WTC11 (cell line): ENCODE data around the gene KRT6A.

ENCODE experiments used
- CTCF ChIP-seq: fragments of 200-600 bp; IDR thresholded peaks from 2 replicates; pipeline ENCODE4 v1.8.0; 2022; ENCODE audit warnings: antibody characterized with exemption
- E2F1 ChIP-seq: sonication (generic); formaldehyde crosslinking; IDR thresholded peaks from 2 replicates; pipeline ENCODE4 v1.8.0; 2022; ENCODE audit warnings: mild to moderate bottlenecking, missing genetic modification reagents
- ESRRA ChIP-seq: sonication (generic); formaldehyde crosslinking; IDR thresholded peaks from 2 replicates; pipeline ENCODE4 v1.8.1; 2022; ENCODE audit warnings: mild to moderate bottlenecking, missing genetic modification reagents, borderline replicate concordance
- ETV6 ChIP-seq: sonication (generic); formaldehyde crosslinking; IDR thresholded peaks from 2 replicates; pipeline ENCODE4 v1.8.1; 2022; ENCODE audit warnings: mild to moderate bottlenecking, missing genetic modification reagents
- JUN ChIP-seq: sonication (generic); formaldehyde crosslinking; IDR thresholded peaks from 2 replicates; pipeline ENCODE4 v1.8.0; 2023; ENCODE audit warnings: mild to moderate bottlenecking, missing genetic modification reagents
- NFE2L1 ChIP-seq: sonication (generic); formaldehyde crosslinking; IDR thresholded peaks from 2 replicates; pipeline ENCODE4 v1.8.1; 2023; ENCODE audit warnings: missing genetic modification reagents
- STAT6 ChIP-seq: sonication (generic); formaldehyde crosslinking; conservative IDR thresholded peaks from 2 replicates; pipeline ENCODE4 v1.8.1; 2023; ENCODE audit warnings: mild to moderate bottlenecking, low read depth, missing genetic modification reagents, moderate library complexity
- USF1 ChIP-seq: sonication (generic); formaldehyde crosslinking; IDR thresholded peaks from 2 replicates; pipeline ENCODE4 v1.8.0; 2022; ENCODE audit warnings: mild to moderate bottlenecking, missing genetic modification reagents
- USF2 ChIP-seq: sonication (generic); formaldehyde crosslinking; IDR thresholded peaks from 2 replicates; pipeline ENCODE4 v1.8.1; 2023; ENCODE audit warnings: mild to moderate bottlenecking, missing genetic modification reagents, moderate library complexity
- ZNF219 ChIP-seq: sonication (generic); formaldehyde crosslinking; IDR thresholded peaks from 2 replicates; pipeline ENCODE4 v1.8.0; 2023; ENCODE audit warnings: missing genetic modification reagents, mild to moderate bottlenecking, borderline replicate concordance
- ZNF281 ChIP-seq: sonication (generic); formaldehyde crosslinking; IDR thresholded peaks from 2 replicates; pipeline ENCODE4 v1.8.0; 2023; ENCODE audit warnings: mild to moderate bottlenecking, missing genetic modification reagents

GRCh38 chr12:52445876-52446275 lies 47.2 kb downstream of the KRT6A start:
- TF ChIP-seq CTCF (no peak), JUN (CRISPR knock-in tag) (no peak), NFE2L1 (CRISPR knock-in tag) (no peak), ESRRA (no peak), STAT6 (CRISPR knock-in tag) (no peak), ZNF219 (CRISPR knock-in tag) (no peak), USF2 (CRISPR knock-in tag) (no peak), ETV6 (CRISPR knock-in tag) (no peak), USF1 (CRISPR knock-in tag) (no peak), ZNF281 (CRISPR knock-in tag) (no peak), E2F1 (no peak)
